GM13977 (cell line): ENCODE results near the gene NUDC.

ENCODE experiments used
- DNase-seq: peaks from one replicate; pipeline ENCODE4 v3.0.0; 2012; ENCODE audit warnings: low spot score
- in situ Hi-C: fragments of 300-500 bp; cut with MboI; formaldehyde crosslinking; loops from one replicate; pipeline ENCODE4 v1.12.0; 2022; ENCODE audit warnings: low sequenced_read_pairs, low pct_unique_long_range_greater_than_20kb, mixed read lengths, inconsistent platforms; ENCODE audit not compliant: unreplicated experiment
- TF ChIP-seq, protein P1 (sequence below): IDR thresholded peaks from 2 replicates; pipeline ENCODE4 v1.5.1; 2012; ENCODE audit warnings: mild to moderate bottlenecking, control low read depth; ENCODE audit not compliant: insufficient read depth; ENCODE audit errors: extremely low read depth, missing control alignments

NUDC gene

DNA sequence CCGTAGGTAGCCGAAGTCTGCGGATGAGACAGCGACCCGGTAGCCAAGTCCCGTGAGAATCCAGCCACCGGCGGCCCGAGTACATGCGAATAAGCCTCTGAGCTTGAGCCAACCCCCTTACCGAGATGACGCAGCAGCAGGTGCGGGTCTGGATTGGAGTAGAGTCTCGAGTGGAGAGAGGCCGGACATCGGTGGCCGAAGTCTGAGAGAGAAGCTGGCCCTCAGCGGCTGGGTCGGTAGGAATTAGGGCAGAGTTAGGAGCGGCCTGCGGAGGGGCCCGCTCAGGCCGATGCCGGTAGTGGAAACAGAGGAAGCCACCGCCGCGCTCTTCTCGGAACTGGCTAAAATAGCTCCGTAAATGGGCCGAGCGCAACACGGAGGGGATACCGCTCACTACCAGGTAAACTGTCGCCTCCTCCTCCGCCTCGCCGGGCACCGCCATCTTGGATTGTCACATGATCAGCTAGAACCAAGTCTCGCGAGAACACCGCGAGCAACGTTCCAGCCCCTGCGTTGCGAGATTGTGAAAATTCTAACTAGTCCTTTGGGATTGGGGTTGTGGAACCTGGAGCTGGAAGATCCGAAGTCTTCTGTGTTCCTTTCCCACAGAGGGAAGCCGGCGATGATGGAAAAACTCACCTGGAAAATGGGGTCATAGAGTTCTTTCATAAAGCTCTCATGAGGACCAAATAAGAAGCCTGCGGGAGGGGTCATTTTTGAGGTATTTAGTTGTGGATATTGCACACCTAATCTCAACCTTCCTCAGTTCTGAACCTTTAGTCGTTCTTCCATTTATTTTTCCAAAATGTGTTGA is 21.3 kb upstream of the NUDC start, which contains the start of gene GPATCH3:
Gene GPATCH3, minus strand, starts transcription at position 467 of the 814 bp plus-strand sequence. Its CDS starts 25 bp downstream, at position 442.
- in situ Hi-C loops = no loop called here
- DNase-seq = peak; percentile 90
- TF ChIP-seq, protein P1, sequence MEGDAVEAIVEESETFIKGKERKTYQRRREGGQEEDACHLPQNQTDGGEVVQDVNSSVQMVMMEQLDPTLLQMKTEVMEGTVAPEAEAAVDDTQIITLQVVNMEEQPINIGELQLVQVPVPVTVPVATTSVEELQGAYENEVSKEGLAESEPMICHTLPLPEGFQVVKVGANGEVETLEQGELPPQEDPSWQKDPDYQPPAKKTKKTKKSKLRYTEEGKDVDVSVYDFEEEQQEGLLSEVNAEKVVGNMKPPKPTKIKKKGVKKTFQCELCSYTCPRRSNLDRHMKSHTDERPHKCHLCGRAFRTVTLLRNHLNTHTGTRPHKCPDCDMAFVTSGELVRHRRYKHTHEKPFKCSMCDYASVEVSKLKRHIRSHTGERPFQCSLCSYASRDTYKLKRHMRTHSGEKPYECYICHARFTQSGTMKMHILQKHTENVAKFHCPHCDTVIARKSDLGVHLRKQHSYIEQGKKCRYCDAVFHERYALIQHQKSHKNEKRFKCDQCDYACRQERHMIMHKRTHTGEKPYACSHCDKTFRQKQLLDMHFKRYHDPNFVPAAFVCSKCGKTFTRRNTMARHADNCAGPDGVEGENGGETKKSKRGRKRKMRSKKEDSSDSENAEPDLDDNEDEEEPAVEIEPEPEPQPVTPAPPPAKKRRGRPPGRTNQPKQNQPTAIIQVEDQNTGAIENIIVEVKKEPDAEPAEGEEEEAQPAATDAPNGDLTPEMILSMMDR = no peak

DNA sequence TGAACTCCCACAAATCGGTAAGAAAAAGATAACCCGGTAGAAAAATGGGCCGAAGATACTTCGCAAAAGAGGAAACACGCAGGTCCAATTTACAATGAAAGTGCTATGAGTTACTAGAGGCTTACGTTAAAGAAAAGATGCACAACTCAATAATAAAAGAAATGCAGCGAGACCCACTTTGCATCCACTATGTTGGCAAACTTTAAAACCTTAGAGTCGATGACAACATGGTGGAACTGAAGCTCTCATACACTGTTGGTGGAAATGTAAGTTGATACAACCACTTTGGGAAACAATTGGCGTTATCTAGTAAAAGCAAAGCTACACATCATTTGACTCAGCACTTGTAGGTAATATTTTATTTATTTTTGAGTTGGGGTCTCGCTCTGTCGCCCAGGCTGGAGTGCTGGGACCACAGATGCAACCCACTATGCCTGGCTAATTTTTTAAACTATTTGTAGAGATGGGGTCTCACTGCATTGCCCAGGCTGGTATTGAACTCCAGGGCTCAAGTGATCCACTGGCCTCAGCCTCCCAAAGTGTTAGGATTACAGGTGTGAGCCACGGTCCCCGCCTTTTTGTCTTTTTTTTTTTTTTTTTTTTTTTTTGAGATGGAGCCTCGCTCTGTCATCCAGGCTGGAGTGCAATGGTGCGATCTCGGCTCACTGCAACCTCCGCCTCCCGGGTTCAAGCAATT is 20.6 kb upstream of the NUDC start:
- in situ Hi-C loops = no loop called here
- TF ChIP-seq, protein P1 = no peak
- DNase-seq = no peak

DNA sequence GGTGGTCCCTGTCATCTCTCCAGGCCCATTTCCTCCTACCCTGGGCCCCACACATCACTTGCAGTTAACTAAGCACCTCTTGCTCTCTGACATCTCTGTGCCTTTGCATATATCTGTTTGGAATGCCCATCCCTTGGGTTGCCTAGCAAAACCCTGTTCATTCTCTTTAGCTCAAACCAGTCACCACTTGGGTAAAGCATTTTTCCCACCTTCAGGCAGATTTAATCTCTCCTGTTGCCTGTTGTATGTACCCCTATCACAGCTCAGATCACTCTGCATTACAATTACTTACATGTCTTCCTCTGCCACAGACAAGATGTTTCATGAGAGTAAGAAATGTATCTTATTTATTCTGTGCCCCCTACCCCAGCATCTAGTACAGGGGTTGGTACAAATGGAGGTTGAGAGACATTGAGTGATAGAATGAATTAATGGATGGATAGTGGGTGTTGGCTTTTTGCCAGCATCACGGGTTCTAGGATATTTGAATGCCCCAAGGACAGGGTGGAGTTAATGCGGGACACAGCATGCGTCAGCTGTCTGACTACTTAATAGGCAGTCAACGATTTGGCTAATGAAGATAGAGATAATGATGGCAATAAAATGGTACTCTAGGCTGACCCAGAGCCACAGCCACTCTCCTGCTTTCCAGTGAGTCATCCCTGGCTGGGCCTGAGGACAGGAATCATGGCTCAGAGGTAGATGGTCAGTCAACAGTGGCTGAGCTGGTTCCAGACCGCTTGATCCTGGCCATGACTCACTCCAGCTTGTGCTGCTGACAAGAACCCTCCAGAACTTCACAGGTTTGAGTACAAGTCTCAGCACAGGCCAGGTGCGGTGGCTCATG is 14.2 kb upstream of the NUDC start:
- in situ Hi-C loops = no loop called here
- no peak for DNase-seq
- TF ChIP-seq, protein P1 = no peak

DNA sequence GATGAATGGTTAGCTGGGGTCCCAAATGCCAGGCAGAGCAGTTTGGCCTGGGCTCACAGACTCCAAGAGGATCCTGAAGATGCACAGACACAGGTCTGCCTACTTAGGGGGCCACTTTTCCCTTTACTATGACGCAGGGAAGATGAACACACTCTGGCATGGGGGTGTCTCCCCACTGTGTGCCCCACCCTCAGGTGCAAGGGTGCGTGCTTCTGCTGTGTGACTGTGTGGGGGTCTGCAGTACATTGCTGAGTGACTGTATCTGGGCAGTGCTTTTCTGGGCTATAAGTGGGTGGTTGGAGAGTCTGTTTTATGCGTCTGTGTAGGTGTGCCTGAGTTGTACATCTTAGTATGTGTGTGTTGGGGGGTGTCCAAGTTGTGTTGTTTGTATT is 11.6 kb upstream of the NUDC start:
- DNase-seq = no peak
- in situ Hi-C loops = no loop called here
- TF ChIP-seq, protein P1 = no peak

DNA sequence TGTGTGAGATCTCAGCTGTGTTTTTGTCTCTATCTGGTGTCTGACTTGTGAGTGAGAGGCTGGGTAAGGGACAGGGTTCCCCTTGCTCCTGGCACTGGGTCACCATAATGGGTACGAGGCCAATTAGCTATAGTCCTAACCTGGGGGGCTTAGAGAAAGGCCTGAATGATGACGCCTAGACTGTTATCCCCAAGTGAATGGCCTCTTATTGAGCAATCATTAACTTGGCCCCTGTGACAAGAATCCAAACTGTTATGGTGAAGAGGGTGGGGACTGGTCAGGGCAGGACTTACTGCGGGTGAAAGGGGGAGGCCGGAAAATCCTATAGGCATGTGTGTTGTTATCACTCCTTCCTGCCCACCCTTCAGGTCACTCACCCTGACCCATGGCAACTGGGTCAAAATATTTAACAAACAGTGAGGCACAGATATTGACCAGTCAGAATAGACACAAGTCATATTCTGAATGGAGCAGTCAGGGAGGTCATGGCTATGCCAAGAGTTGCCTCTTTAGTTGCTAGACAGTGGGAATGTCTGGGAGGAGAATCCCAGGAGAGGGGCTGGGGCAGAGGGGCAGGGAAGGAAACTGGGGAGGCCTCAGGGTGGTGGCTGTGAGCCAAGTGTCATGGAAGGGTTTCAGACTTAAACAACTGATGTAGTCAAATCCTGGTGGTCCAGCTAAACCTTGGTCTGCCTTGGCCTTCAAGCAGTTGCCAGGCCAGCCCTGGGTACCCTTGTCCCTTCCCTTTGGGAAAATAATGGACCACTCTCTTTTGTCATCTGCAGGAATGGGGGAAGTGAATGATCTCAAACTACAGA is 11.0 kb upstream of the NUDC start:
- TF ChIP-seq, protein P1 = no peak
- DNase-seq = no peak
- in situ Hi-C loops = no loop called here
